Activated naive CD8-positive, alpha-beta T cell (primary cell): ENCODE data around the gene AGPAT4.

Source experiments
- H3K27ac Mint-ChIP-seq: one replicate; pipeline ENCODE4 v1.8.0; 2021; ENCODE audit warnings: mixed read lengths
- H3K27me3 Mint-ChIP-seq: one replicate; pipeline ENCODE4 v1.8.0; 2021; ENCODE audit warnings: mixed read lengths
- H3K36me3 Mint-ChIP-seq: one replicate; pipeline ENCODE4 v1.8.0; 2021; ENCODE audit warnings: mixed read lengths
- H3K4me1 Mint-ChIP-seq: one replicate; pipeline ENCODE4 v1.8.0; 2021; ENCODE audit warnings: low read depth, mixed read lengths
- H3K4me3 Mint-ChIP-seq: one replicate; pipeline ENCODE4 v1.8.0; 2021; ENCODE audit warnings: mild to moderate bottlenecking, mixed read lengths
- H3K9me3 Mint-ChIP-seq: one replicate; pipeline ENCODE4 v1.8.0; 2021; ENCODE audit warnings: low read depth, mixed read lengths

Gene AGPAT4

DNA sequence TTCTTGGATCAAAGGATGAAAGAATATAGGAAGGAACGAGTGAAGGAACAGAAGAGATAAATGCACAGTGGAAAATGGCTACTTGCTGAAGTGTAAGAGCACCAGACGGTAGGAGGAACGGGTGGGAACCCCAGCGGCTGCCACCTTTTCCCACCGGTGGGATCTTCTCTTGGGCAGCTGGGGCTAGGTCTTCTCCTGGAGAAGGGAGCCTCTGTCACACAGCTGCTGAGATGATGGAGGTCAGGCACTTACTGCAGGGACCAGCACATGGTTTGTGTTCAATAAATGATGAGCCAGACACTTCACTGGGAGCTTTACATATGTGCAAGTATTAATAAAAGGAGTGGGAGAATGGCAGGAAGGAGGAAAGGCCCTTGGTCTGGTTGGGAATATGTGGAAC is 123.7 kb downstream of the AGPAT4 start:
- Mint-ChIP-seq H3K27ac (no peak overlapping the region), H3K4me1 (no peaks in the 10 kb centered on the region), H3K27me3 (no peaks in the 10 kb centered on the region), H3K4me3 (no peak overlapping the region), H3K36me3 (peaks cover 6% of the 10 kb centered on the region), H3K9me3 (no peaks in the 10 kb centered on the region)

DNA sequence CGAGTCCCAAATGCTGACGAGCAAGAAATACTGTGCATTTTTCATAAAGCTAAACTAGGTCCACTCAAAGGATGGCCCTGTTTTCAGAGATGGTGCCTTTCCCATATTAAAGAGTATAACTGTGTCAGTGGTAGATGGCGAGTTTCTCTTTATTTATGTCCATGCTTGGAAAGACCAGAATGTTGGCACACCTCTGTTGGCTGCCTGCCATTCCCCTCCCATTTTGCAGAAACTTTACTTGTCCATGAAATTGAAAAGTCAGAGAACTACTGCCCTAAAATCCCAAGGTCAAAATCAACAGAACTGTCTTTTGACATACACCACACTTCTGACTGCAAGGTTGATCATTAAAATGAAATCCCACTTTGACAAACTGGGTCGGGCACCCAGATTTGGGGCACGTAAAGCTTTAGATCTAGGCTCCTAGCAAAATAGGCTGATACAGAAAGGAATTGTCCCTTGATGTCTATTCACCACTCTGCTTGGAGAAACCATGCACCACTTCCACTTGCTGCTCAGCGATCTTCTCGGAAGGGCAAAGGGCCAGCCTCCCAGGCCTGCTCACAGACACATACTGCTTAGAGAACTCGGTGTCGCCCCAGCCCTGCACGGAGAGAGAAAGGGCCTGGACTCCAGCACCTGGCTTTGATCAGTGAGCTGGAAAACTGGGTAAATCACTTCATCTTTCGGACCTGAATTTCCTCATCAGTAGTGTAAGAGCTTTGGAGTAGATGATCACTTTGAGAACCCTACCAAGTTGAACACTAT is 130.0 kb downstream of the AGPAT4 start:
- Mint-ChIP-seq H3K4me3 (no peak overlapping the region), H3K4me1 (no peaks in the 10 kb centered on the region), H3K9me3 (no peaks in the 10 kb centered on the region), H3K27ac (no peak overlapping the region), H3K27me3 (no peaks in the 10 kb centered on the region), H3K36me3 (peaks cover 6% of the 10 kb centered on the region)

DNA sequence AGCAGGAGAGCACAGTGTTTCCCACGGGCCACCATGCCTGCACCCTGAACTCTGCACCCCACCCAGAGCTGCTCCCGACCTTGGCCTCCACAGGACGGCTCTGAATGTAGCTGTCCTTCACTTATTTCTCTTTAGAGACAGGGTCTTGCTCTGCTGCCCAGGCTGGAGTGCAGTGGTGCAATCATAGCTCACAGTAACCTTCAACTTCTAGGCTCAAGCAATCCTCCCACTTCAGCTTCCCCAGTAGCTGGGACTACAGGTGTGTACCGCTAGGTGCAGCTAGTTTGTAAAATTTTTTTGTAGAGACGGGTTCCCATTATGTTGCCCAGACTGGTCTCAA is 130.9 kb downstream of the AGPAT4 start:
- no peaks in the 10 kb centered on the region for H3K27me3 Mint-ChIP-seq
- no peak overlapping the region for H3K4me3 Mint-ChIP-seq
- H3K27ac Mint-ChIP-seq, result no peak overlapping the region
- H3K4me1 Mint-ChIP-seq, result no peaks in the 10 kb centered on the region
- no peaks in the 10 kb centered on the region for H3K9me3 Mint-ChIP-seq
- peaks cover 5% of the 10 kb centered on the region for H3K36me3 Mint-ChIP-seq

DNA sequence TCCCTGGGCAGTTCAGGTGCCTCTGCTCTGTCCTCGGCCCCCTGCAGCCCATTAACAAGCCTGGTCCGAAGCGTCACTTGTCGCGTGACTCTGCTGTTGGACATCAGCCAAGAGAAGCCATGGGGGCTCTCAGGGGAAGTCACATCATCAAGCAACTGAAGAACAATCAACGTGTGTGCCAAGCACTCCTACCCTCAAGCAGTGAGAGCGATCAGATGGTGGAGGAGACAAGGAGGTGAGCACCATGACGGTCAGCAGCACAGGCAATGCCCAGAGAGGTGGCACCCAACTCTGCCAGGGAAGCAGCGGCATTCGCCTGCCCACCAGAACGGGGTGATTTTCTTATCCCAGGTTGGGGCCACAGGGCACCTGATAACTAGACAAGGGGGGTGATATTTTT is 132.7 kb downstream of the AGPAT4 start:
- H3K9me3 Mint-ChIP-seq, result no peaks in the 10 kb centered on the region
- H3K4me1 Mint-ChIP-seq, result no peaks in the 10 kb centered on the region
- H3K36me3 Mint-ChIP-seq, result no peaks in the 10 kb centered on the region
- H3K27ac Mint-ChIP-seq, result no peak overlapping the region
- H3K27me3 Mint-ChIP-seq, result no peaks in the 10 kb centered on the region
- no peak overlapping the region for H3K4me3 Mint-ChIP-seq

DNA sequence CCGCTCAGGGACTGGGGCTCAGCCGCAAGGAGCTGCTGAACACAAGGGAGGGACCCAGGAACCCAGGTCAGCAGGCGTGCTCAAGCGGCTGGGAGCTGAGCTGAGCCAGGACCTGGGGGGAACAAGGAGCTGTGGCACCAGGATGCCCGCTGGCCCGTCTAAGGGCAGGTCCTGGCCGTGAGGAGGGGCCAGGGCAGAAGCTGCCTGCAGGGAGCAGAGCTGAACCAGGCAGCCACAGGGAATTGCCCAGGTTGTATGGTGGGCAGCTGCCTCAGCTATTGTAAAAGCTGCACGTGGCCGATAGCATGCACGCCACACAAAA is 133.3 kb downstream of the AGPAT4 start:
- Mint-ChIP-seq H3K9me3 (no peaks in the 10 kb centered on the region), H3K36me3 (no peaks in the 10 kb centered on the region), H3K4me3 (no peak overlapping the region), H3K27me3 (no peaks in the 10 kb centered on the region), H3K27ac (no peak overlapping the region), H3K4me1 (no peaks in the 10 kb centered on the region)

DNA sequence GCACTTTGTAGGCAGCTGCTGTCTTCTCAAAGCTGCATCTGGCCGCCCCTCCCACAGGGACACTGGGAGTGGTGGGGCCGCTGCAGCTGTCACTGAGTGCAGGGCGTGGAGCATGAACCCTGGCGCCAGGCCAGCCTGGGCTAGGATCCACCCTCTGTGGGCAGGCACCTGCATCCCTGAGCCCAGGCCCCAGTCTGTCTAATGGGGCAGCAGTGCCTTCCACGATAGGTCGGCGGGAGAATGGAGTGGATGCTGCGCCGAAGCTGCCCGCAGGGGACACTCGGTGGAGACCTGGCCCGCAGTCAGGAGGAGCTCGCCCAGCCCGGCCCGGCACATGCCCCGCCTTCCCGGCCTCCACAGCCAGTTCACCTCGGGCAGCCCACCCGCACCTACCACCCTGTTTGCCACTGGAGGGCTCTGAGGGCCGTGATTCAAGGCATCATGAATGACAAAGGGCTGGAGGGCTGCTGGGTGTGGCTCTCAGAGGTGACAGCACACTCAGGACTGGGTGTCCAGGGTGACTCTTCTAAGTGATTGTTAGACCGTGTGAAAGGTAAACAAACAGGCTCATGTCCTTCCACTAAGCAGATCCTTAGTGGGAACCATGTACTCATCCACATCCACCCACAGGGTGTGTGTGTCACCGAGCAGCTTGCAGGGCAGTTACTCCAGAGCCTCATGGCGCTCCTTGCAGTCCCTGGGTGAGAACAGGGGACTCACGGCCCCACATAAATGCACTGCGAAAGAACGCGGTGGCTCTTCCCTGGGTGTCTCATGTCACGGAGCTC is 133.9 kb downstream of the AGPAT4 start:
- H3K9me3 Mint-ChIP-seq, result no peaks in the 10 kb centered on the region
- H3K36me3 Mint-ChIP-seq, result no peaks in the 10 kb centered on the region
- H3K4me3 Mint-ChIP-seq, result no peak overlapping the region
- no peak overlapping the region for H3K27ac Mint-ChIP-seq
- H3K27me3 Mint-ChIP-seq, result no peaks in the 10 kb centered on the region
- H3K4me1 Mint-ChIP-seq, result no peaks in the 10 kb centered on the region

DNA sequence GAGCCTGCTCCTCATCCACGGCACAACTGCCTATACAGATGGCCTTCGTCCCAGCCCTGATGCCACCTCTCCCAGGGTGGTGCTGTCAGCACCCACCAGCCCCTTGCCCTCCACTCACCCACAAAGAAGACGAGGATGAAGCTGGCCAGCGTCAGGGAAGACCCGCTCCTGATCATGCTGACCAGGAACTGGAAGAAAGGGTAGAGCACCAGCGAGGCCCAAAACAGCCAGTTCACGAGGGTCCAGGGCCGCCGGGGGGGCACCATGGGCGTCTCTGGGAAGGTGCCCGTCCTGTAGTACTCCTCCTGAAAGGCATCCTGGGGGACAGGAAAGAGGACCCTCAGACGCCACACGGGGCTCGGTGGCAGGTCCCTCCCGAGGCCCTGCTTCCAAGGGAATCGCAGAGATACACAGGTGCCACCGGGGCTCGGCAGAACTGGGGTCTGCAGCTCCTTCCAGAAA is 134.5 kb downstream of the AGPAT4 start:
- no peak overlapping the region for H3K27ac Mint-ChIP-seq
- no peaks in the 10 kb centered on the region for H3K27me3 Mint-ChIP-seq
- H3K9me3 Mint-ChIP-seq, result no peaks in the 10 kb centered on the region
- no peaks in the 10 kb centered on the region for H3K36me3 Mint-ChIP-seq
- no peak overlapping the region for H3K4me3 Mint-ChIP-seq
- no peaks in the 10 kb centered on the region for H3K4me1 Mint-ChIP-seq

DNA sequence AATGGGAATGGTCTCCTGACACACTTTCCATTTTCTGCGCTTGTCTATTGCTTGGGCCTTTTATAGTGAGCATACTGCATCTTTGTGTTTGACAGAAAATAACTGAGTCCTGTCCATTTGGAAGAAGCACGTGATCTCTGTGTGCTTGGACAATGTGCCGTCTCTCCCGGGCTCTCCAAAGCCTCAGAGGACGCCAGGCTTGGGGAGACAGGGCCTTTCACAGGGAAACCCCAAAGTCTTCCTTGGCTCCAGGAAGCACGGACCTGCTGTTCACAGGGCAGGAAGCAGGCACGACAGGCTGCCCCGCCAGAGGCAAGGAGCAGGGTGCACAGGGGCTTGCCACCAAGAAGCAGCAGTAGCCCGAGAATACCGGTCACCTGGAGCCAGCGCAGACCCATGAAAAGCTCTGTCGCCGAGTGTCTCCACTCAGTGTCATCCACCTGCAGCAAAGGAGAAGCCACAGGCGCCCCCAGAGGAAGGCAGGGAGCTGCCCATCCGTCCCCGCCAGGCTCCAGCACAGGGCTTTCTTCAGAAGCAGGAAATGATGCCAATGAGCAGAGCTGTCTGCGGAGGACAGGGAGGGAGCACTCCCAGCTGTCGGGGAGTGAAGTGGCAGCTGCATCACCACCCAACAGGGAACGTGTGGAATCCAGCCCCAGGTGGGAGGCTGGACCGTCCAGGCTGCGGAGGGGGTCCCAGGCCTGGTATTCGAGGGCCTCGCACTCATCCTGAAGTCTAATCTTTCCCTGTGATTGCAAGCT is 135.1 kb downstream of the AGPAT4 start:
- no peaks in the 10 kb centered on the region for H3K27me3 Mint-ChIP-seq
- no peak overlapping the region for H3K27ac Mint-ChIP-seq
- no peak overlapping the region for H3K4me3 Mint-ChIP-seq
- no peaks in the 10 kb centered on the region for H3K9me3 Mint-ChIP-seq
- H3K4me1 Mint-ChIP-seq, result no peaks in the 10 kb centered on the region
- H3K36me3 Mint-ChIP-seq, result no peaks in the 10 kb centered on the region

DNA sequence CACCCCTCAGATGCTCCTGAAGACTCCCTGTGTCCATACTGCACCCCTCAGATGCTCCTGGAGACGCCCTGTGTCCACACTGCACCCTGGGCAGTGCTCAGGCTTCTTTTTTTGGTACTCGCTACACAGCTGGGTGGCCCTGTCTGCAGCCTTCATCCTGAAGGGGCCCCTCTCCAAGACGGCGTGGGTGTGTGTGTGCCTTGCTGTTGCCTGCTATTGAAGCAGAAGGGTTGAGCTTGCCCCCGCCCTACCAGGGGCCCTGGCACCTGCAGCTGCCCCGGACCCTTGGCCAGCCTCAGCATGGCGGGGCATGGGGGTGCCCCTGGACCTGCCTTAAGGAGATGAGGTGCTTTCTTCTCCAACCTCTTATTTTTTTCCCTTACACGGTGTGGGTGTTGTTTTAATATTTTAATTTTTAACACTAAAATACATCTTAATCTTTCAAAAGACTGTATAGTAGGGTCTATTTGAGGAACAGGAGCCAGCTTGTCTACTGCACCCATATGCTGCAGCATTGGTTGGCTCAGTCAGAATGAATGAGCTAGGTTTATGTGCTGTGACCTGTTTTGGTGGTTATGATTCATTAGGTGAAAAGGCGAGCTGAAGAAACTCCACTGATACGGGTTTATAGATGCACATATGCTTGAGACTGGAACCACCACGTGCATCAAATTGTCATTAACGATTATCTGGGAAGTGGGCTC is 135.9 kb downstream of the AGPAT4 start:
- H3K27ac Mint-ChIP-seq, result no peak overlapping the region
- no peak overlapping the region for H3K4me3 Mint-ChIP-seq

DNA sequence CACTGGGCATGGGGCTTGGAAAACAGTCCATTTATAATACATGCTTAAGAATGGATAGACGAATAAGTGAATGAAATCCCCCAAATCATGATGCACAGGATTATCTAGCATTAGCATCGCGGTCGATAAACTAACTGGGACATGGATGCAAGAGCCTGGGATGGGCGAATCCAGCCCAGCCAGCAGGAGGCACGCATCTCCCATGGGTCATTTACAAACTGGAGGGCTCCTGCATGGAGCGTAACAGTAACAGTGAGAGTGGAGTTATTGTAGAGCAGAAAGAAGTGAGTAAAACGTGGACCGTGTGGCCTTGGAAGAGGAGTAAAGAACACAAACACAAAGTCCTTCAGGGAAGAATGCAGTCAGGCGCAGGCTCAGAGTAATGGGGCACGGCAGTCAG is 136.5 kb downstream of the AGPAT4 start:
- no peaks in the 10 kb centered on the region for H3K9me3 Mint-ChIP-seq
- H3K4me1 Mint-ChIP-seq, result no peaks in the 10 kb centered on the region
- no peaks in the 10 kb centered on the region for H3K36me3 Mint-ChIP-seq
- no peak overlapping the region for H3K4me3 Mint-ChIP-seq
- H3K27me3 Mint-ChIP-seq, result no peaks in the 10 kb centered on the region
- H3K27ac Mint-ChIP-seq, result no peak overlapping the region

More for the DNA sequence above, 135.9 kb downstream of the AGPAT4 start:
- no peaks in the 10 kb centered on the region for H3K27me3 Mint-ChIP-seq
- no peaks in the 10 kb centered on the region for H3K4me1 Mint-ChIP-seq
- H3K36me3 Mint-ChIP-seq, result no peaks in the 10 kb centered on the region
- H3K9me3 Mint-ChIP-seq, result no peaks in the 10 kb centered on the region

DNA sequence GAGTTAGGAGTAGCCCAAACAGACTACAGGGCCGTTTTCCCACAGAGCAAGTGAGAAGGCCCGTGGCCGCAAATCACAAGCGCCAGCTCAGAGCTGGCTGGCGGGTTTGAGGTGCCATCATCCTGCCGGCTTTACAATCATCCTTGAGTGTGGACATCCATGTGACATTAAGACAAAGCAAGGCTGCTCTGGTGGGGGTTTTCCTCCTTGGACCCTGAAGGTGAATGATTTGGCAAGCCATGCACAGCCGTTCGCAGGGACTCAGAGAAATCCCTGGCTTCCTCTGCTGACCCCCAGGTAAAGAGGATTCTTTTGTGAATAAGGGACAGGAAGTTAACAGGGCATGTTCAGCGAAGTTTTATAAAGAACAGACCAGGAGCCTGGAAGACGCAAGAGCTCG is 137.2 kb downstream of the AGPAT4 start:
- Mint-ChIP-seq H3K9me3 (no peaks in the 10 kb centered on the region), H3K36me3 (no peaks in the 10 kb centered on the region), H3K27ac (no peak overlapping the region), H3K27me3 (no peaks in the 10 kb centered on the region), H3K4me1 (no peaks in the 10 kb centered on the region), H3K4me3 (no peak overlapping the region)

DNA sequence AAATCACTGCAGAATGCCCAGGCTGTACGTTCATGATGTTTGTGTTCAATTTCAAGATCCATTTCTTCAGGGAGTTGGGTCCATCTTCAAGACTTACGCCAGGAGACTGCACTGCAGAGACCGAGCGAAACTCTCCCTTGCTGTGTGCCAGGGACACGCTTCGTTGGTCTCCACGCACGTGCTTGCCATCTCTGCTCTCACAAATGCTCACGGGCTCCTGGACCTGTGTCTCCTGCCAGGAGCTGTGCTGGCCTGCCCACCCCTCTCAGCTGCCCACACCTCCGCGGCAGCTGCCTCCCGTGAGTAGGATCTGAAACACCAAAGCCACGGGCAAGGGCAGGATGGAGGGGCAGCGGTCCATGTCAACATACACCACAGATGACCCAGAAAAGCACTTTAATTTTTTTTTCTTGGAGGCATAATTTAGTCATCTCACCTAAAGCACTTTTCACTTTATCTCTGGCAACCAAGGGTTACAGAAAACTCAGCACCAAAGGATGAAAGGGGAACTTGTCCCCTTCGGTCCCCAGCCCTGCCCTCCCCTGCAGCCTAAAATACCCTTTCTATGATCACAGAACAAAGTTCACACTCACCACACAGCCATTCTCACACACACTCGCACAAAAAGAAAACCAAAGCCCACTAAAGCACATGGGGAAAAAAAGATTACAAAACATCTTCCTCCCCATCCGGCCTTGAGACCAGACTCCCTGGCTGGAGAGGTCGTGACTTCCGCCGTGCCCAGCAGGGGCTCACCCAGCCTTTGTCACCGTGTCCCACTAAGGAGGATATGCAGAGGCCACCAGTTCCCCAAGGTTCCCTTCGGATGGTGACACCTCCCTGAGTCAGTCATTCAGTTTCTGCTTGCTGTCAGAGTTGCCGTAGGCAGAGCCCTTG is 137.9 kb downstream of the AGPAT4 start:
- H3K27ac Mint-ChIP-seq, result no peak overlapping the region
- no peaks in the 10 kb centered on the region for H3K4me1 Mint-ChIP-seq
- no peaks in the 10 kb centered on the region for H3K9me3 Mint-ChIP-seq
- H3K4me3 Mint-ChIP-seq, result no peak overlapping the region
- H3K36me3 Mint-ChIP-seq, result no peaks in the 10 kb centered on the region
- H3K27me3 Mint-ChIP-seq, result no peaks in the 10 kb centered on the region

DNA sequence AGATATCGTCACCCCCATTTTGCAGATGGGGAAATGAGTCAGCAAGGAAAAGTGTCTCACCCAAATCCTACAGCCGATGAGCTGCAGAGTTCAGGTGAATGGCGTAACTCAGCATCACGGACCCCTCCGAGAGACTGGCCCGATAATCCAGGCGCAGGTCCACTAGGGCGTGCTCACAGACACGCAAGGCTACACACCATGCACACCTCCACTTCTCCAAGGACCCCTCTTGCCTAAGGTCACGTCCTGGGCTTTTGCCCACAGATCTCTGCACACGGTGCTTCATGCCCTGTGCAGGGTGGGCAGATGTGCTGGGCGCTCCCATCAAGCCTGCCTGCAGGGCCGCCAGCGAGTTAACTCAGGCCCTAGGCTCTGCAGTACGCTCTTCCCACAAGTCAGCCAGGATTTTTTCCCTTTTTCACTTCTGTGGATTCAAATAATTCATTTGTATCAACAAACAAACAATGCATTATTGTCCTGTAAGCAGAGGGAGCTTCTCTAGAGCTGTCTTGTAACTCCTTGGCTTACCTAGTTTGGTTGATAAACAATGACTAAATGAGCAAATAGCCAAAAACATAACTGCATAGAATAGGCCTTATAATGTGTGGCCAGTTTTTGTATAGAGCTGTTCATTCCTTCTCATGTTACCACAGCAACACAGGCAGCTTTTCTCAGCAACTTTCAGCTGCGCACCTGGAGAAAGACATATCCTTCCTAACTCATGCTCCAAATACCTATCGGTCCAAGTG is 139.1 kb downstream of the AGPAT4 start:
- Mint-ChIP-seq H3K27me3 (no peaks in the 10 kb centered on the region), H3K27ac (no peak overlapping the region), H3K9me3 (no peaks in the 10 kb centered on the region), H3K36me3 (no peaks in the 10 kb centered on the region), H3K4me3 (no peak overlapping the region), H3K4me1 (no peaks in the 10 kb centered on the region)
